ENCODE results near the gene ARID3B. TPM values are rescaled to one million over a fixed set of nuclear protein-coding genes. Genes with fewer than 3 reads are reported as not detected.

The ARID3B gene
- total RNA-seq, 1 donor from 2014 or later = 31.5 TPM

GRCh38 chr15:74579001-74579400, 38.0 kb downstream of the ARID3B start:
- Mint-ChIP-seq H3K27ac (no peak overlapping the region), H3K27me3 (ENCODE audit: insufficient read depth, low read depth) (peaks cover 2% of the 10 kb centered on the region), H3K4me3 (no peak overlapping the region), H3K9me3 (no peaks in the 10 kb centered on the region), H3K36me3 (peaks cover 21% of the 10 kb centered on the region), H3K4me1 (no peaks in the 10 kb centered on the region)
- H2AFZ ChIP-seq (replicated peaks) = no peak overlapping the region
- H3K36me3 ChIP-seq = peaks cover 3% of the 10 kb centered on the region
- TF ChIP-seq EZH2 (IDR thresholded peaks at IDR 0.05) = no peak
- no peak for TF ChIP-seq EZH2phosphoT487 (IDR thresholded peaks at IDR 0.05)
- TF ChIP-seq CTCF (IDR thresholded peaks at IDR 0.05) = no peak
- no peak for DNase-seq (ENCODE audit: low spot score)
- H3F3A ChIP-seq (ENCODE audit: low read depth) = peaks cover 10% of the 10 kb centered on the region
- no peaks in the 10 kb centered on the region for H3K9me3 ChIP-seq (ENCODE audit: low read depth)
- no peak overlapping the region for H3K4me2 ChIP-seq
- peaks cover 9% of the 10 kb centered on the region for H3K79me2 ChIP-seq (ENCODE audit: low read depth)
- H3K4me3 ChIP-seq = no peak overlapping the region
- no peaks in the 10 kb centered on the region for H3K27me3 ChIP-seq
- H3K27ac ChIP-seq = no peak overlapping the region
- peaks cover 69% of the 10 kb centered on the region for H4K20me1 ChIP-seq (ENCODE audit: low read depth)
- H3K9ac ChIP-seq = no peak overlapping the region
- peaks cover 5% of the 10 kb centered on the region for H3K4me1 ChIP-seq

- no peak overlapping the region for H3K9ac ChIP-seq
- no peak for DNase-seq (ENCODE audit: low spot score)
- peaks cover 9% of the 10 kb centered on the region for H3K79me2 ChIP-seq (ENCODE audit: low read depth)
- Mint-ChIP-seq H3K27me3 (ENCODE audit: insufficient read depth, low read depth) (peaks cover 6% of the 10 kb centered on the region), H3K36me3 (peaks cover 17% of the 10 kb centered on the region), H3K27ac (no peak overlapping the region), H3K9me3 (no peaks in the 10 kb centered on the region), H3K4me3 (no peak overlapping the region), H3K4me1 (peaks cover 3% of the 10 kb centered on the region)
- H3K4me2 ChIP-seq = no peak overlapping the region
- no peak for TF ChIP-seq EZH2phosphoT487 (IDR thresholded peaks at IDR 0.05)
- TF ChIP-seq EZH2 (IDR thresholded peaks at IDR 0.05) = no peak
- H2AFZ ChIP-seq (replicated peaks) = no peak overlapping the region
- H3K4me3 ChIP-seq = no peak overlapping the region
- peaks cover 3% of the 10 kb centered on the region for H3K36me3 ChIP-seq
- no peaks in the 10 kb centered on the region for H3K27me3 ChIP-seq
- peaks cover 20% of the 10 kb centered on the region for H3K4me1 ChIP-seq
- no peak overlapping the region for H3K27ac ChIP-seq
- H4K20me1 ChIP-seq (ENCODE audit: low read depth) = peaks cover 82% of the 10 kb centered on the region
- no peaks in the 10 kb centered on the region for H3K9me3 ChIP-seq (ENCODE audit: low read depth)
- peaks cover 24% of the 10 kb centered on the region for H3F3A ChIP-seq (ENCODE audit: low read depth)
These were observed 39.7 kb downstream of the ARID3B start for GRCh38 chr15:74580538-74581350.

DNA sequence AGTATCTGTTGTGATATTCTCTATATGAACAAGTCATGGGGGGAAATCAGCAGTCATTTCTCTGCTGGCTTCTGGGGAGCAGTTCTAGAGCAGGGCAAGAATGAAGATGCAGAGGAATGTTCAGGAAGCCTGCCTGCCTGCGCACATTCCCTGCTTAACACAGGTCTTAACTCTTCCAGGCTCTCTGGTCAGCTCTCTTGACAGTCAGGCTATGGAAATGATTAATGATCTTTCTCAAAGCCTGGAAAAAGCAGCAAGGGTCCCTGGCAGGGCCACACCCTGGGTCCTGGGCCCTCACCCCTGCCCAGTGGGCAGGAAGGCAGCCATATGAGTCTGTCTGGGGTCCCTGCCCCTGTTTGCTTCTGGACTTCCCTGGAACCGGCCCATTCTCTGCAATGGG, 43.2 kb downstream of the ARID3B start:
- peaks cover 16% of the 10 kb centered on the region for H3K36me3 Mint-ChIP-seq
- Histone ChIP-seq H3K9ac (no peak overlapping the region), H3K27me3 (no peaks in the 10 kb centered on the region), H3K36me3 (no peaks in the 10 kb centered on the region), H3F3A (ENCODE audit: low read depth) (peaks cover 46% of the 10 kb centered on the region), H3K4me2 (peak overlapping the region; percentile 51), H3K4me1 (peaks cover 37% of the 10 kb centered on the region), H3K27ac (peak overlapping the region; percentile 49), H3K4me3 (no peak overlapping the region), H2AFZ (replicated peaks) (no peak overlapping the region), H3K9me3 (ENCODE audit: low read depth) (no peaks in the 10 kb centered on the region), H4K20me1 (ENCODE audit: low read depth) (peaks cover 93% of the 10 kb centered on the region), H3K79me2 (ENCODE audit: low read depth) (peaks cover 19% of the 10 kb centered on the region)
- DNase-seq (ENCODE audit: low spot score) = no peak
- no peak for TF ChIP-seq EZH2phosphoT487 (IDR thresholded peaks at IDR 0.05)
- TF ChIP-seq CTCF (IDR thresholded peaks at IDR 0.05) = no peak
- no peak for TF ChIP-seq EZH2 (IDR thresholded peaks at IDR 0.05)
- no peaks in the 10 kb centered on the region for H3K9me3 Mint-ChIP-seq
- no peak overlapping the region for H3K4me3 Mint-ChIP-seq
- peaks cover 5% of the 10 kb centered on the region for H3K27me3 Mint-ChIP-seq (ENCODE audit: insufficient read depth, low read depth)
- peak overlapping the region; percentile 42 for H3K27ac Mint-ChIP-seq
- H3K4me1 Mint-ChIP-seq = peaks cover 24% of the 10 kb centered on the region

DNA sequence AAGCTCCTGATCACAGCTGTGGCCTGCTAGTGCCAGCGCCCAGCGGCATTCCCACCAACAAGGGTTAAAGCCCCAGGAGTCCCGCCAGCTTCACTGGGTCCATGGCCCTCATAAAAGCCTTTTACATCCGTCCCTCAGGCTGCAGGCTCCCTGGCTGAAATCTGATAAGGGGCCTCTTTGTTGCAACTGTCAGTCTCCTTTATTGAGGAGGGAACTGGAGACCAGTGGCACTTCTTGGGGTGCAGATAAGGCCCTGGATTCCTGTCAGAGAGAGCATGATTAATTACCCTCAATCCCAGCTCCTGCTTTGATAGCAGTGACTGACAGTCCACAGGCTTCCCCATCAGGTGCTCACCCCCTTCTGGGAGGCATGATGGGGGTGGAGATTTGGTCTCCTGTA, 43.8 kb downstream of the ARID3B start:
- Histone ChIP-seq H3F3A (ENCODE audit: low read depth) (peaks cover 46% of the 10 kb centered on the region), H3K27me3 (no peaks in the 10 kb centered on the region), H3K36me3 (no peaks in the 10 kb centered on the region), H3K79me2 (ENCODE audit: low read depth) (peaks cover 19% of the 10 kb centered on the region), H3K4me2 (peak overlapping the region; percentile 51), H3K4me3 (no peak overlapping the region), H3K9ac (no peak overlapping the region), H3K27ac (peak overlapping the region; percentile 49), H4K20me1 (ENCODE audit: low read depth) (peaks cover 95% of the 10 kb centered on the region), H3K4me1 (peaks cover 37% of the 10 kb centered on the region), H3K9me3 (ENCODE audit: low read depth) (no peaks in the 10 kb centered on the region), H2AFZ (replicated peaks) (no peak overlapping the region)
- peak; percentile 63 for DNase-seq (ENCODE audit: low spot score)
- H3K4me3 Mint-ChIP-seq = no peak overlapping the region
- TF ChIP-seq CTCF (IDR thresholded peaks at IDR 0.05) (no peak), EZH2 (IDR thresholded peaks at IDR 0.05) (no peak), EZH2phosphoT487 (IDR thresholded peaks at IDR 0.05) (no peak)
- peaks cover 15% of the 10 kb centered on the region for H3K36me3 Mint-ChIP-seq
- H3K4me1 Mint-ChIP-seq = peaks cover 24% of the 10 kb centered on the region
- peak overlapping the region; percentile 42 for H3K27ac Mint-ChIP-seq
- H3K27me3 Mint-ChIP-seq (ENCODE audit: insufficient read depth, low read depth) = peaks cover 5% of the 10 kb centered on the region
- H3K9me3 Mint-ChIP-seq = no peaks in the 10 kb centered on the region
